WTC11 (cell line): ENCODE results near the gene SPNS1.
"Not testable (repeated sequence)": the region's sequence is repeated elsewhere in the genome, so short reads cannot be mapped to it uniquely, and the experiment has no call there.

ENCODE experiments used
- NR3C1 ChIP-seq: sonication (generic); formaldehyde crosslinking; conservative IDR thresholded peaks from 2 replicates; pipeline ENCODE4 v1.8.1; 2023; ENCODE audit warnings: low read depth, mild to moderate bottlenecking, missing genetic modification reagents
- TF ChIP-seq, protein P1 (sequence below): fragments of 200-600 bp; IDR thresholded peaks from 2 replicates; pipeline ENCODE4 v1.8.0; 2022; ENCODE audit warnings: antibody characterized with exemption
- TF ChIP-seq, protein P2 (sequence below): sonication (generic); formaldehyde crosslinking; IDR thresholded peaks from 2 replicates; pipeline ENCODE4 v1.8.0; 2022; ENCODE audit warnings: mild to moderate bottlenecking, missing genetic modification reagents

DNA sequence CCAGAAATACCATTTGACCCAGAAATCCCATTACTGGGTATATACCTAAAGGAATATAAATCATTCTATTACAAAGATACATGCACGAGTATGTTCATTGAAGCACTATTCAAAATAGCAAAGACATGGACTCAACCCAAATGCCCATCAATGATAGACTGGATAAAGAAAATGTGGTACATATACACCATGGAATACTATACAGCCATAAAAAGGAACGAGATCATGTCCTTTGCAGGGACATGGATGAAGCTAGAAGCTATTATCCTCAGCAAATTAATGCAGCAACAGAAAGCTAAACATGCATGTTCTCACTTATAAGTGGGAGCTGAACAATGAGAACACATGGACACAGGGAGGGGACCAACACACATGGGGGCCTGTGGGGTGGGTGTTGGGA lies 48.3 kb upstream of the SPNS1 start:
- TF ChIP-seq, protein P1, sequence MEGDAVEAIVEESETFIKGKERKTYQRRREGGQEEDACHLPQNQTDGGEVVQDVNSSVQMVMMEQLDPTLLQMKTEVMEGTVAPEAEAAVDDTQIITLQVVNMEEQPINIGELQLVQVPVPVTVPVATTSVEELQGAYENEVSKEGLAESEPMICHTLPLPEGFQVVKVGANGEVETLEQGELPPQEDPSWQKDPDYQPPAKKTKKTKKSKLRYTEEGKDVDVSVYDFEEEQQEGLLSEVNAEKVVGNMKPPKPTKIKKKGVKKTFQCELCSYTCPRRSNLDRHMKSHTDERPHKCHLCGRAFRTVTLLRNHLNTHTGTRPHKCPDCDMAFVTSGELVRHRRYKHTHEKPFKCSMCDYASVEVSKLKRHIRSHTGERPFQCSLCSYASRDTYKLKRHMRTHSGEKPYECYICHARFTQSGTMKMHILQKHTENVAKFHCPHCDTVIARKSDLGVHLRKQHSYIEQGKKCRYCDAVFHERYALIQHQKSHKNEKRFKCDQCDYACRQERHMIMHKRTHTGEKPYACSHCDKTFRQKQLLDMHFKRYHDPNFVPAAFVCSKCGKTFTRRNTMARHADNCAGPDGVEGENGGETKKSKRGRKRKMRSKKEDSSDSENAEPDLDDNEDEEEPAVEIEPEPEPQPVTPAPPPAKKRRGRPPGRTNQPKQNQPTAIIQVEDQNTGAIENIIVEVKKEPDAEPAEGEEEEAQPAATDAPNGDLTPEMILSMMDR: not testable (repeated sequence)
- TF ChIP-seq, protein P2, sequence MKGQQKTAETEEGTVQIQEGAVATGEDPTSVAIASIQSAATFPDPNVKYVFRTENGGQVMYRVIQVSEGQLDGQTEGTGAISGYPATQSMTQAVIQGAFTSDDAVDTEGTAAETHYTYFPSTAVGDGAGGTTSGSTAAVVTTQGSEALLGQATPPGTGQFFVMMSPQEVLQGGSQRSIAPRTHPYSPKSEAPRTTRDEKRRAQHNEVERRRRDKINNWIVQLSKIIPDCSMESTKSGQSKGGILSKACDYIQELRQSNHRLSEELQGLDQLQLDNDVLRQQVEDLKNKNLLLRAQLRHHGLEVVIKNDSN: not testable (repeated sequence)
- not testable (repeated sequence) for TF ChIP-seq NR3C1 (CRISPR knock-in tag)
